Astrocyte of the hippocampus (primary cell): ENCODE data around the gene CPSF4L.

Experiments used
- DNase-seq: peaks from one replicate; pipeline ENCODE4 v3.0.0; 2011; ENCODE audit warnings: low read depth, low spot score

Gene CPSF4L

DNA sequence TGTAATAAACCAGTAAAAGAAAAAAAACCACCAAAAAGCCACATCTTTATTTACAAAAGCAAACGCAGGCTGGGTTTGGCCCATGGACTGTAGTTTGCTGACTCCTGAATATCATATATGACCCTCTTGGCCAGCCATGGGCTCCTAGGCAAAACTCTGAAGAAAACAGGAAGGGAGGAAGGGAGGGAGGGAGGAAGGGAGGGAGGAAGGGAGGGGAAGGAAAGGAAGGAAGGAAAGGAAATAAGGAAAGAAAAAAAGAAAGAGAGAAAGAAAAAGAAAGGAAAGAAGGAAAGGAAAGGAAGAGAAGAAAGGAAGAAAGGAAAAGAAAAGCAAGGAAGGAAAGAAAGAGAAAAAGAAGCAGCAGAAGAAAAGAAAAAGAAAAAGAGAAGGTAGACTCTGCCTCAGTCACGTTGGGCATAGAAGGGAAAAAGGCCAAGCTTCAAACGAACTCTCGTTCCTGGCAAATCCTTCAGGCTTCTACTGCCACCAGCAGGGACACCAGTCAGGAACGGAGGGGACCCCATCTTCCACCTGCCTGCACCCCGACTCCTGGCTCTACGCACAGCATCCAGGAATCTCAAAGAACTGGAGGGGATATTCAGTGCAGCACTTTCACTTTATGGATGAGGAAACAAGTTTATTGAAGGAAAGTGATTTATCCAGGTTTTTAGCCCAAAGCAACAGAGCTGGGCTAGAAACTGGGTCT, 28.0 kb upstream of the CPSF4L start:
- DNase-seq: no peak

DNA sequence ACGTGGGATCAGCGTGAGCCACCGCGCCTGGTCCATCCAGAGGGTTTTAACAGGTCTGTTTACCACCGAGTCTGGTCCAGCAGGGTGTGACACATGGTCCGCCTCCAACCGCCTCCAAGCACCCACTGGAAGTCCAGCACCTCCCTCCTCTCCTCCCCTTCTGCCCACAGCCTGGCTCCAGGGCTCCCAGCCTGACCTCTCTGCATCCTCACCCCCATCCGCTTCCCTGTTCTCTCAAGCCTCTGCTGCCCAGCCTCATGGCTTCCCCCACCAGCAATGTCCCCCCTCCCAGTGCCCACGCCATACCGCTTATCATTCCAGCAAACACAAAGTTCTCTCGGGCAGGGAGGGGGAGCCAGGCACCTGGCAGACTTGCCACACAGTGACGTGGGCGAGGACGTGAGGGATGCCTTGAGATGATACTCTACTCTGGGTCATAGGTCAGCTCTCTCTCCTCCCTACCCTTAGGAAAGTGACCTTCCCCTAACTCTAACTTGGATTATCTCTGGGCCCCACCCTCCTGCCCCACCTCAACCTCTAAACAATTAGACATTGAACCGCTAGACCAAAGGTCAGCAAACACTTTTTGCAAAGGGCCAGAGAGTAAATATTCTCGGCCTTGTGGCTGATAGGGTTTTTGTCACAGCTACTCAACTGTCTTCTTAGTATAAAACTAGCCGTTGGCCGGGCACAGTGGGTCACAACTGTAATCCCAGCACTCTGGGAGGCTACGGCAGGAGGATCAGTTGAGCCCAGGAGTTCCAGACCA, 27.0 kb upstream of the CPSF4L start:
- DNase-seq: peak; percentile 49

DNA sequence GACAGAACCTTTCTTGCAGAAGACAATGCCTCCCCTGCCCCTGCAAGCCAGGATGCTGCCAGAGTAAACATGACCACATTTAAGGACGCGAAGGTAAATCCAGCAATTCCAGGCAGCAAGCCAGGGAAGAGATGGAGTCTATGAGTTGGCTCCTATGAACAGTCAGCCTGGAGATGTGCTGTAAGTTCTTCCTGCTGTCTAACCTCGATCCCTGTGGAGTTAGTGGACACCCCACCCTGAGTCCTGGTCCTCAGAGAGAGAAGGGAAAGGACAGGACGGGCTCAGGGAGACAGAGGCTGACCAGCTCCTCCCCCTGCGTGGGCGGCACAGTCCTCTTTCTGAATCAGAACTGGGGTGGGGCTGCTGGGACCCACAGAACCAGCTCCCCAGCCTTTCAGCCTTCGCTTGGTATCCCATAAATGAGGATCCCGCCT, 25.2 kb upstream of the CPSF4L start:
- DNase-seq: peak; percentile 76

DNA sequence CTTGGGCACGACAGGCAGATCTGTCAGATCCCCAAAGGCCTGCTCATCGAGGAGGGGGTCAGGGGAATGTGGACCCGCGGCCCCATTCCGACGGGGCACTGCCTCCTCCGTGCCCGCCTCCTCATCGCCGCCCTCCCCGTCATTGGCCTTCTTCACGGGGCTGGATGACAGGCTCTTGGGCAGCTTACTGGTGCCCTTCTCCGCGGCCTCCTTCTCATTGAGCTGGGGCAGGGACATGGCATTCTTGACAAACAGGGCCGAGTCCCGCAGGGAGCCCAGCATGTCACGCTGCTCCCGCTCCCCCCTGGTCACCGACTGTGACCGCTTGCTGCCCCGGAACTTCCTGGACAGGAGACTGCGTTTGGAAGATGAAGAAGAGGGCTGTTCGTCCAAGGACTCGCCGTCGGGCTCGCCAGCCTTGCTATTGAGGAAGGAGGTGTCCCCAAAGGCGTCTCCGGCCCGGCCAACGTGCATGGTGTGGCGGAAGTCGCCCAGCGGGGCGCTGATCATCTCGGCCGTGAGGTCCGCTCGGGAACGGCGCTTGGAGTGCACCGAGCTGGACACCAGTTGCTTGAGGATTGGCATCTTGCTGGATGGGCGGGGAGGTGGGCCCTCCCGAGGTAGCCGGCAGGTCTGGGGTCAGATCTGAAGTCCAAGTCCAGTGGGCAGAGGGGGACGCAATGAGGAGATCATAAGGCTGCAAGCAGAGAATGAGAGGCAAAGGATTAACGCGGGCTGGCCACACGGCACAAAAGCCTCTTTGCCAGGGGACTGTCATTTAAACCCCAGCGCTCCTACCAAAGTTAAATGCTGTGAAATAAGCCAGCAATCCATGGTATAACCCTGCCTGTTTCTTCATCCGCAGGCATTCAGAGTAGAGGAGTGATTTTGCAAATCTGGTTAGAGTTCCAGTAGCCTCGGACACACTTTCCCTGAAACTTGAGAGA, 24.5 kb upstream of the CPSF4L start:
- no peak for DNase-seq

DNA sequence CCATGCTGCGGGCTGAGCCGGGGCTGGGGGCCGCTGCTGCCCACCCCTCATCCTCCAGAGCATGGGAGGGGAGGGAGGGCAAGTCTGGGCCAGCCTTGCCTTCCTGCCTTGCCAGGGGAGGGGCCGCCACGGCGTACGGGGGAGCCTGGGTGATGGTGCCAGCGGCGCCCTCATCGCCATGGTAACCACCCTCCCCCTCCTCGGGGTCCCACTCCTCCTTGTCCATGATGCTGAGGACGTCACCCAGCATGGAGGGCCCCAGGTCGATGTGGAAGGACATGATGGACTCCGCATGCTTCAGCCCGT, 23.9 kb upstream of the CPSF4L start:
- no peak for DNase-seq

DNA sequence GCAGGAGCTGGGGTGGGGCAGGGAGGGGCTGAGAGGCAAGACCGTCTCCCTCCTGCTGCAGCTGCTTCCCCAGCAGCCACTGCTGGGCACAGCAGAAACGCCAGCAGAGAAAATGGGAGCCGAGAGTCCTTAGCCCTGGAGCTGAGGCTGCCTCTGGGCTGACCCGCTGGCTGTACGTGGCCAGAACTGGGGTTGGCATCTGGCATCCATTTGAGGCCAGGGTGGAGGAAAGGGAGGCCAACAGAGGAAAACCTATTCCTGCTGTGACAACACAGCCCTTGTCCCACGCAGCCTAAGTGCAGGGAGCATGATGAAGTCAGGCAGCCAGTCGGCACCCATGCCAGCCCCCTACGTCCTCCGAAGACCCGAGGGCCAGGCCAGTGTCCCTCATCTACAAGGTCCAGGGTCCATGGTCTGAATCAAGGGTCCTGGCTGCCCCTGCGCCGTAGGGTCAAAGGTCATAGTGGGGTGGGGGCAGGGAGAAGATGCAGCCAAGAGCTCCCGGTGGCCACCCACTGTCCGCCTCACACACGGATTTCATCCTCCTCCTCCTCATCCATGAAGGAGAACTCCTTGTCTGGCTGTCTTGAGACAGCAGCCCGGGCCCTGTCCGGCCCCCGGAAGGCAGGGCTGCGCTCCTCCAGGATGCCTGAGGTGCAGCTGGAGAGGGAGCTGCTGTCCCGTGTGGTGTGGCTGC, 23.4 kb upstream of the CPSF4L start:
- no peak for DNase-seq

DNA sequence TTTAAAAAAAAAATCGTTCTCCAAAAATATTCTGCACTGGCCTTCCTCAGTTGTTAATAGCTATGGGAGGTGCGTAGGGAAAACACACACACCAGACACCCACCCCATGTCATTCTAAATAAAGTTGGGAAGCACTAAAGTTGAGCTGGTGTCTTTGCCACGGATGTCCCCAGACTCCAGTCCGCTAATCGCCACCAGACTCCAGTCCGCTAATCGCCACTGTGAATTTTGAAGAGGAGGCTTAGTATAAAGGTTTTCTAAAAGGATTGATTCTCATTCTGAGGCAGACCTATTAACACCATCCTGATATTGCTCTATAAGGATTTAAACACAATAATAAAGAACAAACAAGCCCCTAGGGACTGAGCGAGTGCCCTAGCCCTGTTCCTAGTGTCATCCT, 22.7 kb upstream of the CPSF4L start:
- no peak for DNase-seq

DNA sequence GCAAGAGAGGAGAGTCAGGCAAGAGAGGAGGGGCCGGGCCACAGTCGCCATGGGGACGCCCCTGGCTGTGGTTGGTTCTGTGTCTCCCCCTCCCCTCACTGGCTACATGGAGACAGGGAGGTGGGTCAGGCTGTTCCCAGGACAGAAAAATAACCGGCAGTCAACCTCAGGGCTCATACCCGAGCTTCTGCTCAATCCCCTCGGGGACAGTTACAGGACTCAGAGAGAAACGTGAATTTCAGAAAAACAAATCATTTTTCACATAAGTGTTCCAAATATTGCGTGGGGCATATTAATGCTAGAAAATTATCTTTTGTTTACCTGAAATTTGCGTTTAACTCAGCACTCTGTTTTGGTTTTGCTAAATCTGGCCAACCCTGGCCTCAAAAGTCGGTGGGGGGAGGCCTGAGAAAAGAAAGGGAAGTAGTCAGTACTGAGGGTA, 22.2 kb upstream of the CPSF4L start:
- peak; percentile 54 for DNase-seq

DNA sequence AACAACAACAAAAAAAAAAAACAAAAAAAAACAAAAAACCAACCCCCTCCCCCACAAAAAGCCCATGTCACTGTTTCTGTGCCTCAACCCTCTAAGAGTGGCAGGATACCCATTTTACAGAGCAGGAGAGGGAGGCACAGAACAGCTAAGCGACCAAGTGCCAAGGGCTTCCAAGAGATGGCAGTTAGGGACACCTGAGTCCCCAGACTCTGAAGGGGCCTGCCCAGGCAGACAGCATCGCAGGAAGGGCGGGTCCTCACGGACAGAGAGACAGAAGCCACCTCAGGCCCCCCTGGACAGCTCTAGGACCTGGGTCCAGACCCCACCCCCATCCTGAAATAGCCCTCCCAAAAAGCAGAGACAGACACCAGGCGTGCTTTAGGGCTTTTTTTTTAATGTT, 21.6 kb upstream of the CPSF4L start:
- DNase-seq: no peak

DNA sequence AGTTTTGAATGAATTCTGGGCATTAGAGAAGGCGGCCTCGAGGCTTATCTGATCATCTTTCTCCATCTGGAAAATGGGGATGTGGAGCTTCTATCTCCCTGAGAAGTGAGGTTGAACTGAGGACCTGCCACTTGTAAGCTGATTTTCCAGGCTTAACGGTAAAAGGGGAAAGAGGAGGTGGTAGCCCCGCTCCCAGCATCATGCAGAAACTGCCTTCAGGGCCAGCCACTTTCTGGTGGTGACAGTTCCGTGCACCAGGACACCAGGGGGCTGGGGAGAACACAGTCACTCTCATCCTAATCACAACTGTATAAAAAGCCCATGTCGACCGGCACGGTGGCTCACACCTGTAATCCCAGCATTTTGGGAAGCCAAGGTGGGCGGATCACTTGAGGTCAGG, 20.9 kb upstream of the CPSF4L start:
- no peak for DNase-seq

DNA sequence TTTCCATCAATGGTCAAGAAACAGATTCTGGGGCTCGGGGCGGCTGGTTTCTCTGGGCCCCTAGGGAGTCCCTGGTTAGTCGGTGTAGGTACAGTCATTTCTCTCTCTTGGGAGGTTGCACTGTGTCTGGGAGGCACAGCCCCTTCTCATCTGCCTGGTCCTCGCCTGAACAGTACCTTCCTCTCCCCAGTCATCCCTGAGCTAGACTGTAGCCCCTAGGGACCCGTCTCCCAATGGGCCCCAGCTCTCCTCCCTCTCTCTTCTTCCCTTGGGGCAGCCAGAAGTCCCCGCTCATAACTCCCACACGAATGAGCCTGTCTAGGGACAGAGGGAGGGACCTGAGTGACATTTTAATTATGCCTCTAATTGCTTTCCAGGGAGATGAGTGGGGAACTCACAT, 20.2 kb upstream of the CPSF4L start:
- DNase-seq: no peak

DNA sequence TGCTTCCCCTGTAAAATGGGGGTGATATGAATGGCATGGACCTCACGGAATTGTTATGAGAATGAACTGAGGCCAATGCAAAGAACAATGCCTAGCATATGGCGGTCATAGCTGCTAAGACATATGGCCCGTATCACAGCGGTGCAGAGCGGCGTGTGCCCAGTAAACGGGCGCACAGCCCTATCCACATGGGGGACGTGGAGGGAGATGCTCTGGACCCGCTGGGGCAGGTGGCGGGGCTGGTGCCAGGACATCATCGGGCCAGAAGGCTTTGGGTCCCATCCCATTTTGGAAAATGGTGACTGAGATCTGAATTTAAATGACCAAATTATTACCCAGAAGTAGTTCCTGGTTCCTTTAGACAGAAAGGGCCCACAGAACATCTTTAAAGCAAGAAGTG, 18.5 kb upstream of the CPSF4L start:
- DNase-seq: no peak

DNA sequence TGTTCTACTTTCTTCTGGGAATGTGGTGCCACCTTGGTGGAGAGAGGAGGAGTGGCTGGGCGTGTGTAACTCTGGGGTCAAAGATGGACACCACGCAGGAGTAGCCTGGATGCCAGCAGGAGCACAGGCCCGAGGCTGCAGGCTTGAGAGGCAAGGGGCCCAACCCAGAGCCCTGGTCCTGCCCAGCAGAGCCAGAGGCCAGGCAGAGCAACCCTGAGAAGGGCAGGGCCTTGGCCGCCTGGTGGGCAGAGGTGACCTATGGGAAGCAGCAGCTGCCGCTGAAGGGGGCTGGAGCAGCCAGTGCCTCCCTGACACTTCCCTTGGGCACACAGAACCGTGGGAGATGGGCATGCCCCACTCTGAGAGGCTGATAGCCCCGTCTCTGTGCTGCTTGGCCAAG, 18.0 kb upstream of the CPSF4L start:
- DNase-seq: no peak

DNA sequence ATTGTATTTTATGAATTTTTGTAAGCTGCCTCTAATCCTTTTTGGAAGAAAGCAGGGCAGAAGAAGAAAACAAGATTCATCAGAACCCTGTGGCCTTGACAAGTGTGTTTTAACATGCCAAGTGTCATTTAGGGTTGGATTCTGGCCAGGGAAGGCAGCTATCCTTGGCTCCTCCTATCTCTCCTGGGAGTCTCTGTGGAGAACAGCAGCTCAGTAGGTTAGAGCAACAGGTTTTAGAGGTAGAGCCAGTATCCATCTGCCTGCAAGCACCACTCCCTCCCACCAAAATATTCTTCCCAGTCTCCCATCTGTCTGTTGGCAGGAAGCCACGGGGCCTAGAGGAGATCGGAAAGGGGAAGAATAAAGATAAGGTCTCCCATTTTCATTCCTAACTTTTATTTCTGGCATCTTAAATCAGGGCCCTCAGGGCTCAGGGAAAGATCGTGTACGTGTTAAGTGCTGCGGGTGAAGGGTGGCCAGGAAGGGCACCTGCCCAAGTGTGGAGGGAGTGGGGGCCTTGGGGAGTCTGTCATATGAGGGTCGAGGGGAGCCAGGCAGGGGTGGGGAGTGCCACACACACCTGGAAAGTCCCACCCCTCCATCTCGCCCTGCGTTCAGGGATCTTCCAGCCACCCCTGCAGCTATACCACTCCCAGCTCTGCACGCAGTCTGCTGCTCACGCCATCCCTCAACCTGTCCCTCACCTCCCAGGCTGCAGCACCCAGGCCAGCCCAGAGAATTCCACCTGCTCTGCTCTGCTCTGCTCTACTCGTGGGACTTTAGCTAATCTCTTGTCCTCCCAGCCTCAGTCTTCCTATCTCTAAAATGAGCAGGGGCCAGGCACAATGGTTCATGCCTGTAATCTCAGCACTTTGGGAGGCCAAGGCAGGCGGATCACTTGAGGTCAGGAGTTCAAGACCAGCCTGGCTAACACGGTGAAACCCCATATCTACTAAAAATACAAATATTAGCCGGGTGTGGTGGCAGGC, 17.1 kb upstream of the CPSF4L start:
- DNase-seq: peak; percentile 34

DNA sequence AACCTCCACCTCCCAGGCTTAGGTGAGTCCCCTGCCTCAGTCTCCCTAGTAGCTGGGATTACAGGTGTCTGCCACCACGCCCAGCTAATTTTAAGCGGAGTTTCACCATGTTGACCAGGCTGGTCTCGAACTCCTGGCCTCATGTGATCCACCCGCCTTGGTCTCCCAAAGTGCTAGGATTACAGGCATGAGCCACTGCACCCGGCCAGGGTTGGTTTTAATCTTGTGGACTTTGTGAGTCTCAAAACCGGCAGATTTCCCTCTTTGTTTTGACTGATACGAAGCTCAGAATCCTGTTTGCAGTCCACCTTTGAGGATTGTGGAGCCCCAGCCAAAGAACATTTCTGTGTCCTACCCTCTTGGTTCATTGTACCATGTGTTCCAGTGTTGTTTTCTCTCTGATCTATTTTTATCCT, 16.4 kb upstream of the CPSF4L start:
- DNase-seq: peak; percentile 42

DNA sequence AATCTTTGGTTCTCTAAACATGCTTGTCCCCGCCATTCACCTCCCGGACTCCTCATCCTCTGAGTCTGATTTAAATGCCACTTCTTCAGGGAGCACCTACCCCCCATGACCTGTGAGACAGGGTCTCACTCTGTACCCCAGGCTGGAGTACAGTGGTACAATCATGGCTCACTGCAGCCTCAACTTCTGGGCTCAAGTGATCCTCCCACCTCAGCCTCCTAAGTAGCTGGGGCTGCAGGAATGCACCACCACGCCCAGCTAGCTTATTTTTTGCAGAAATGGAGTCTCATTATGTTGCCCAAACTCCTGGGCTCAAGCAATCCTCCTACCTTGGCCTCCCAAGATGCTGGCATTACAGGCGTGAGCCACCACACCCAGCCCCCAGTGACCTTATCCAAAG, 12.8 kb upstream of the CPSF4L start:
- DNase-seq: no peak

DNA sequence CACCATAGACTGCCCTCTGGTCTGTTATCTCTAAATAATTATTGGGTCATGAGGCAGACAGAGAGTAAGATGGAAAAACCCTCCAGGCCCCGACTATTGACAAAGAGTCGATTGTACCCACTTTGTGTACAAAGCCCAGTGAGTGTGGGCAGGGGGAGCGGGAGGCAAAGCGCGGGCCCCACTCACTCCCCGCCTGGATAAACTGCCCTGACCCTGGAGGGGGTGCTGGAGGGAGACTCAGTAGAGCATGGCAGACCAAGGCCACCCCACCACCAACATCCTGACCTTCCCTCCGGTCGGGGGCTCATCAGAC, 11.2 kb upstream of the CPSF4L start:
- DNase-seq: no peak

DNA sequence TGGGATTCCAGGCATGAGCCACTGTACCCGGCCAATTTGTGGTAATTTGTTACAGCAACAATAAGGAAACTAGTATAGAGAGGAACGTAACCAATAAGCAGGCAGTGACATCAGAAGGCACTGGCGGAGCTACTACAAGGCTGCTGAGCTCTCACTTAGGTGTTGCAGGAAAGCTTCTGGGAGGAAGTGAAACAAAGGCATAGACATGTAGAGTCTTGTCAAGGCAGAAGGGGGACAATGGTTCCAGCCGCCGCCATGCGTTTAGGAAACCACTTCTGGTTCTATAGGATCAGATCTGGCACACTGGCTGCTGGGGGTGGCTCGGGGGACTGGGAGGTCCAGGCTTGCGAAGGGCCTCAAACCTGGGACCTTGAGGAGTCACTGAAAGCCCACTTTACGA, 9.4 kb upstream of the CPSF4L start:
- DNase-seq: no peak

DNA sequence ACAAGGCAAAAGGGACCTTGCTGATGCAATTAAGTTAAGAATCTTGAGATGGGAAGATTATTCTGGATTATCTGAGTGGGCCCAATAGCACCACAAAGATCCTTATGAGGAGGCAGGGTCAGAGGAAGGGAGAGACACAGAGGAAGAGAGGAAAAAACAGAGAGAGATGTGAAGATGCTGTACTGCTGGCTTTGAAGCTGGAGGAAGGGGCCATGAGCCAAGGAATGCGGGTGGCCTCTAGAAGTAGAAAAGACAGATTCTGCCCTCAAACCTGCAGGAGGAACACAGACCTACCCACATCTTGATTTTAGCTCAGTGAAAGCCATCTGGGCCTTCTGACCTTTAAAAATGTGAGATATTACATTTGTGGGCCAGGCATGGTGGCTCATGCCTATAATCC, 8.1 kb upstream of the CPSF4L start:
- DNase-seq: no peak

DNA sequence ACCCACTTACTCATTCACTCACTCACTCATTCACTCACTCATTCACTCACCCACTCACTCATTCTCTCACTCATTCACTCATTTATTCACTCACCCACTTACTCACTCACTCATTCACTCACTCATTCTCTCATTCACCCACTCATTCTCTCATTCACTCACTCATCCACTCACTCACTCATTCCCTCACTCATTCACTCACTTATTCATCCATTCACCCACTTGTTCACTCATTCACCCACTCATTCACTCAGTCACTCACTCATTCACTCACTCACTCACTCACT, 7.6 kb upstream of the CPSF4L start:
- DNase-seq: no peak
